HG02970 (cell line): Measurements from ENCODE around the gene HBA2.
"Not testable (repeated sequence)": the region's sequence is repeated elsewhere in the genome, so short reads cannot be mapped to it uniquely, and the experiment has no call there.

Source experiments
- ATAC-seq: cut with Tn5 transposase; IDR thresholded peaks from one replicate; pipeline ENCODE4 v1.9.1; 2021; ENCODE audit warnings: mild to moderate bottlenecking, moderate library complexity, moderate number of reproducible peaks; ENCODE audit not compliant: unreplicated experiment, low FRiP score

The HBA2 gene

DNA sequence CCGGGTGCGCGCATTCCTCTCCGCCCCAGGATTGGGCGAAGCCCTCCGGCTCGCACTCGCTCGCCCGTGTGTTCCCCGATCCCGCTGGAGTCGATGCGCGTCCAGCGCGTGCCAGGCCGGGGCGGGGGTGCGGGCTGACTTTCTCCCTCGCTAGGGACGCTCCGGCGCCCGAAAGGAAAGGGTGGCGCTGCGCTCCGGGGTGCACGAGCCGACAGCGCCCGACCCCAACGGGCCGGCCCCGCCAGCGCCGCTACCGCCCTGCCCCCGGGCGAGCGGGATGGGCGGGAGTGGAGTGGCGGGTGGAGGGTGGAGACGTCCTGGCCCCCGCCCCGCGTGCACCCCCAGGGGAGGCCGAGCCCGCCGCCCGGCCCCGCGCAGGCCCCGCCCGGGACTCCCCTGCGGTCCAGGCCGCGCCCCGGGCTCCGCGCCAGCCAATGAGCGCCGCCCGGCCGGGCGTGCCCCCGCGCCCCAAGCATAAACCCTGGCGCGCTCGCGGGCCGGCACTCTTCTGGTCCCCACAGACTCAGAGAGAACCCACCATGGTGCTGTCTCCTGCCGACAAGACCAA lies at the start of gene HBA2:
Gene HBA2 (plus strand): TSS at position 503 of the 568 bp plus-strand sequence. CDS start 37 bp downstream, at position 540.
- ATAC-seq, result not testable (repeated sequence)

DNA sequence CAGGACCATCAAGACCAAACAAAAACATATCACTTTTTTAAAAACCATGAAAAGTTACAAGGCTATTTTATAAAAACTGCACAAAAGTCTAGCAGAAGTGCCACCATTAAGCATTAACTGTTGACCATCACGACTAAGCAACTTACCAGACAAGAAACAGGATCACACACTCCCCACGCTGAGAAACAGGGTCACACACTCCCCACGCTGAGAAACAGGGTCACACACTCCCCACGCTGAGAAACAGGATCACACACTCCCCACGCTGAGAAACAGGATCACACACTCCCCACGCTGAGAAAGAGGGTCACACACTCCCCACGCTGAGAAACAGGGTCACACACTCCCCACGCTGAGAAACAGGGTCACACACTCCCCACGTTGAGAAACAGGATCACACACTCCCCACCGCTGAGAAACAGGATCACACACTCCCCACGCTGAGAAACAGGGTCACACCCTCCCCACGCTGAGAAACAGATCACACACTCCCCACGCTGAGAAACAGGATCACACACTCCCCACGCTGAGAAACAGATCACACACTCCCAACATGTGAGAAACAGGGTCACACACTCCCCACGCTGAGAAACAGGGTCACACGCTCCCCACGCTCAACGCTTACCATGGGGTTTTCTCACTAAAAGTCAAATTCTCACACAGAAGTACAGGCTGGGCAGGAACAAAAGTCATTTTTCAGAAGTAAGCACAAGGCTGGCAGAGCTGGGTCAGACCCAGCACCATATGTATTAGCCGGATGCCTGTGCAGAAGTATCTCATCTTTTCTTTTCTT lies 48.9 kb upstream of the HBA2 start:
- ATAC-seq, result not testable (repeated sequence)

DNA sequence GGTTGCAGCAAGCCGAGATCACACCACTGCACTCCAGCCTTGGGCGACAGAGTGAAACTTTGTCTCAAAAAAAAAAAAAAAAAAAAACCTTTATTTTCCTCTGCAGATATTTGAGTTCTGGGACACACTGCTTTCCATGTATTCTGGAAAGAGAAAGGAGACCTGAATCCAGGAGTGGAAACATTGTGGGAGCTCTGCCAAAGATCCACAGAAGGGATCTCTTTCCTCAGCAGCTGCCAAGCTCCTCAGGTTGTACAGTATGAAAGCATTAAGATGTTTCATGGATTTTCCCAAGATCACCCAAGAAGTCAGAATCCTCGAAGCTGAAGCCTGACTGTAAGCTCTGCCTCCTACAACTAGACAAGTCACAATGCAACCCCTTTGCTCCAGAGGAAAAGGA lies 47.7 kb upstream of the HBA2 start:
- ATAC-seq, result no peak

DNA sequence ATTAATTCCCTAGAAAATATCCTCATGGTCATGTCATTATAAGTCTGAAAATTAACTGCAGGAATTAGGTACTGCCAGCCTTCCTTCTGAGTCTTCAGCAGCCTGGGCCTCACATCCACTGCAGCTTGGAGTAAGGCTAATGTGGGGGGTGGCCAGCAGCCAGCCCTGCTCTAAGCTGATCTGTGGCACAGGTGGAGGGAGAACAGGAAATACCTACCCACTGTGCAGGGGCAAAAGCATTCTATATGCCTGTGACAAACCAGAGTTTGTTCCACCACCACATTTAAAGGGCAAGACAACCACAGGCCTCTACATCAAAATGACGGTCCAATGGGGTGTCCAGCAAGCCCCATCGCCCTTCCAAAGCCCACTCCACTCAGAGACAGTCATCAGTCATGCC lies 43.6 kb upstream of the HBA2 start:
- no peak for ATAC-seq

DNA sequence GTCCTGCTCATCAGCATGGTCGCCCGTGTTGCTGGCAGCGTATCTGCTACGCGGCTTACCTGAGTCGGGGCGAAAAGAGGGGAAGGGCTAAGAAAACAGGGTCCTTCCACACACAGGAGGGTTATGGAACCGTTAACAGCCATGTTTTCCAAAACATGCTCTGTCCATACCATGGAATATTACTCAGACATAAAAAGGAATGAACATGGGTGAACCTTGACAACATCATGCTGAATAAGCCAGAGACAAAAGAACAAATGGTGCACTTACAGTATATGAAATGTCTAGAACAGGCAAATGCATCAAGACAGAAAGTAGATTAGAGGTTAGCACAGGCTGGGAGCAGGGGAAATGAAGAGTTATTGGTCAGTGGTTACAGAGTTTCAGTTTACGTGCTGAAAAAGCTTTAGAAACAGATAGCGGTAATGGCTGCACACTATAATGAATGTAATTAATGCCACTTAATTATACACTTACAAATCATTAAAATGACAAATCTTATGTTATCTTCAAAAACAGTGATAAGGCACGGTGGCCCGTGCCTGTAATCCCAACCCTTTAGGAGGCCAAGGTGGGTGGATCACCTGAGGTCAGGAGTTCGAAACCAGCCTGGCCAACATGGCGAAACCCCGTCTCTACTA lies 42.0 kb upstream of the HBA2 start:
- ATAC-seq, result no peak

DNA sequence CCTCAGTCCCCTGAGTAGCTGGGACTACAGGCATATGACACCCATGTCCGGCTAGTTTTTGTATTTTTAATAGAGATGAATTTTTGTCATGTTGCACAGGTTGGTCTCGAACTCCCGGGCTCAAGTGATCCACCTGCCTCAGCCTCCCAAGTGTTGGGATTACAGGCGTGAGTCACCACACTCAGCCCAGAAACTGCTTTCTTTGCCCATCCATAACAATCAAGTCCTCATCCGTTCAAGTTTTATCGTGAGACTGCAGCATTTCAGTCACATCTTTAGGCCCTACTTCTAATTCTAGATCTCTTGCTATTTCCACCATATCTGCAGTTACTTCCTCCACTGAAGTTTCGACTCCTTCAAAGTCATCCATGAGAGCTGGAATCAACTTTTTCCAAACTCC lies 40.6 kb upstream of the HBA2 start:
- no peak for ATAC-seq

DNA sequence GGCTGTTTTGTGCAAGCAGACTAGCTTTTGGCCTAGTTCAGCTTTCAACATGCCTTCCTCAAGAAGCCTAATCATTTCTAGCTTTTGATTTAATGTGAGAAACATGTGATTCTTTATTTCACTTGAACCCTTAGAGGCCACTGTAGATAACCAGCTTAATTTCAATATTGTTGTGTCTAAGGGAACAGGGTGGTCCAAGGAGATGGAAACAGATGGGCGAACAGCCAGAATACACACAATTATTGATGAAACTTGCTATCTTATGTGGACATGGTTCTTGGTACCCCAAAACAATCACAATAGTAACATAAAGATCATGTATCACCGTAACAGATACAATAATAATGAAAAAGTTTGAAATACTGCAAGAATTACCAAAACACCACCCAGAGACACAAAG lies 39.0 kb upstream of the HBA2 start:
- ATAC-seq, result no peak

DNA sequence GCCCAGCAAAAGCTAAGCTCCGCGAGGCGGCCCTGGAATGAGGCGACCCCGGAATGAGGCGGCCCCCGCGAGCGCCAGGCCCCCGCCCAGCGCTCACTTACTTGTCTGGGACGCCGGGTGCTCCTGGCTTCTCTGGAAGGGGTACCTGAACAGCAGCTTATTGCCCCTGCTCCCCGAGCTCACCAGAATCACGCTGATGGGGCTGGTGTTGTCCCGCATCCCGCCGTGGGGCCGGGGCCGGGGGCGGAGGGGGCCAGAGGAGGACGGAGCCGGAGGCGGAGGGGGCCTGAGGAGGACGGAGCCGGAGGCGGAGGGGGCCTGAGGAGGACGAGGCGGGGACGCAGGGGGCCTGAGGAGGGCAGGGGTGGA lies 34.6 kb upstream of the HBA2 start:
- no peak for ATAC-seq

DNA sequence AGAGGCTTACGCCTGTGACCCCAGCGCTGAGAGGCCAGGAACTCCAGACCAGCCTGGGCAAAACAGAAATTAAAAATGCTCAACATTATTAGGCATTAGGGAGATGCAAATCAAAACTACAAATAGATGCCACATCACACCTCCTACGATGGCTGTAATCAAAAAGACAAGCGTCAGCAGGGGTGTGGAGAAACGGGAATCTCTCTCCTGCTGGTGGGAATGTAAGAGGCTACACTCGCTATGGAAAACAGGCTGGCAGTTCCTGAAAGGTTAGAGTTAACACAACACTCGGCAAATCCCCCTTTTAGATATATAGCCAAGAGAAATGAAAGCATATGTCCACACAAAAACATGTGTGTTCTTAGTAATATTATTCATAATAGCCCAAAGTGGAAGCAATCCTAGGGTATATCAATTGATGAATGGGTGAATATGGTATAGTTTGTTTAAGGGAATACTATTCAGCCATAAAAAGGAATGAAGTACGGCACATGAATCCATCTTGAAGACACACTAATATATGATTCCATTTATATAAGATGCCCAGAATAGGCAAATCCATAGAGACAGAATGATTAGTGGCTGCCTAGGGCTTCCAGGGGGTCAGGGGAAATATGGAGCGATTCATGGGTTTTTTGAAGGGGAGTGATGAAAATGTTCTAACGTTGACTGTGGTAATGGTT lies 32.4 kb upstream of the HBA2 start:
- no peak for ATAC-seq

DNA sequence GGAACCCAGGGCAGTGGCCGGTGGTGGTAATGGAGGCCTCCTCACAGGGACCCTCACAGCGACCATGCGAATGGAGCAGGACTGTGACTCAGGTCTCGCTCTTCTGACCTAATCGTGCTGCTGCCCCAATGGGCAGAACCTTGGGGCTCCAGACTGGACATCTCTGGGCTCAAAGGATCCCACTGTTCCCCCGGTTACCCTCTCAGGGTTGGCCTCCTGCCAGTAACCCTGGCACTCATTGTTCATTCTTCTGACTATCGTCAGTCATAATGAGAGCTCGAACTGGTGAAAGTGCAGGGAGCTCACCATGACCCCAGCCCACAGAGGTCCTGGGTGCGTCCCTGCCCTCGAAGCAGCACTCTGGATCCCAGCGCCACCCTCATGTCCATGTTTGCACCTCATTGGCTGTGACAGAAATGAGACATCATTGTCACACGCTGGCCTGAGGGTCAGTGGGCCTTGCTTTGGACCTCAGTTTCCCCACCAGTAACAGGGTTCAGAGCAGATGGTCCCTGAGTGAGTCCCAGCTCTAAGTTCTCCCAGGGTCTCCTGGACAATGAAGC lies 30.2 kb upstream of the HBA2 start:
- no peak for ATAC-seq

DNA sequence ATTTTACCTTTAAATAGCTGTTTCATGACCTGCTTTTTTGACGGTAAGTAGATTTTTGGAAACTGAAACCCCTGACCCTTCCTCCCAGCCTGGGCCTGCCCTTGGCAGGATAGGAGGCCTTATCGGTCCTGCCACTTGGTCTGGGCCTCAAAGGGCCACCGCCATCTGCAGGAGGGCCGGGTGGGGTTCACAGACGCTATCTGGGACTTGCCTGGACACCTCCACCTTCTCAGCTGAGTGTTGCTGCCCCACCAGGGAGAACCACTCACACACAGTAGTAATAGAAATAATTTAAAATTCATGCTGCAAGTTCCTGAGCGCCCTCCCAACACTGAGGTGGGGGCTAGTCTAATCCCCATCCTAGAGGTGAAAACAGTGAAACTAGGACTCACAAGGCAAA lies 29.6 kb upstream of the HBA2 start:
- no peak for ATAC-seq

DNA sequence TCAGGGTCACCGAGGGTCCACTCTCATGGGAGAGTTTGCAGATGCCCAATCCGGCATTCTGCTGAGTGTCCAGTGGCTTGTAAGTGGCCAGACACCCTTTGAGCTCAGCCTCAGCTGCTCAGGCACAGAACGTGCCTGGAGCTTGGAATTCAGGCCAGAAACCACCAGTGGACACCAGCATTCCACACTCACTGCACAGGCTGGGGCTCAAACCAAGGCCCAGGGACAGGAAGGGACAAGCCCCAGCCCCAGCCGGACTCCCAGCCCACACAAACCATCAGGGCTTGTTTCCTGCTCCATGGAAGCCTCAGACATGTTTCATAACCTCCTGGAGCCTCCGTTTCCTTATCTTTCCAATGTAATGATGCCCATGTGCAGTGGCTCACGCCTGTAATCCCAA lies 29.2 kb upstream of the HBA2 start:
- ATAC-seq, result no peak

DNA sequence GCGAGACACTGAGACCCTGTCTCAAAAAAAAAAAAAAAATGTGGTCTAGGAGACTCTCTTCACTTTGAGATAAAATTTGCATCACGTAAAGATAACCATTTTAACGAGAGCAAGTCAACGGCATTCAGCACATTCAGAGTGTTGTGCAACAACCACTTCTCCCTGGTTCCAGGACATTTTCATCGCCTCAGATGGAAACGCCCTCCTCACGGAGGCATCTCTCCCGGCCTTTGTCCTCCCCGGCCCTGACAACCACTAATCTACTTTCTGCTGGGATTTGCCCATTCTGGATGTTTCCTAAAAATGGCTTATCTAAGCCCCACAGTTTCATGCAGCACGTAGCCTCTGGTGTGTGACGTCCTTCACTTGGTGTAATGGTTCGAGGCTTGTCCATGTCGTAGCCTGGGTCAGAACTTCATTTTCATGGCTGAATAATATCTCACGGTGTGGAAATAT lies 27.9 kb upstream of the HBA2 start:
- no peak for ATAC-seq

DNA sequence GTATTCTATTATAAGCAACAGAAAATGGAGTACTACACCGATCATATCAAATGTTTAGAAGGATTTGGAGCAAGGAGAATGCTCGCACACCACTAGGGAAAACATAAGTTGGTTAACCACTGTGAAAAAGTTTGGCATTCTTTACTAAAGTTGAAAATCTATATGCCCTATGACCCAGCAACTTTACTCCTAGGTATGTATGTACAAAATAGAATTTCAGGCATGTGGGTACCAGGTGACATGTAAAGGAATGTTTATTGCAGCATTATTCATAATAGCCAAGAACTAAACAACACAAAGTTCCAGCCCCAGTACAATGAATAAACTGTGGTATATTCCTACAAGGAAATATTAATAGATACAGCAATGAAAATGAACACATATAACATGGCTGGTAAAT lies 26.0 kb upstream of the HBA2 start:
- no peak for ATAC-seq

DNA sequence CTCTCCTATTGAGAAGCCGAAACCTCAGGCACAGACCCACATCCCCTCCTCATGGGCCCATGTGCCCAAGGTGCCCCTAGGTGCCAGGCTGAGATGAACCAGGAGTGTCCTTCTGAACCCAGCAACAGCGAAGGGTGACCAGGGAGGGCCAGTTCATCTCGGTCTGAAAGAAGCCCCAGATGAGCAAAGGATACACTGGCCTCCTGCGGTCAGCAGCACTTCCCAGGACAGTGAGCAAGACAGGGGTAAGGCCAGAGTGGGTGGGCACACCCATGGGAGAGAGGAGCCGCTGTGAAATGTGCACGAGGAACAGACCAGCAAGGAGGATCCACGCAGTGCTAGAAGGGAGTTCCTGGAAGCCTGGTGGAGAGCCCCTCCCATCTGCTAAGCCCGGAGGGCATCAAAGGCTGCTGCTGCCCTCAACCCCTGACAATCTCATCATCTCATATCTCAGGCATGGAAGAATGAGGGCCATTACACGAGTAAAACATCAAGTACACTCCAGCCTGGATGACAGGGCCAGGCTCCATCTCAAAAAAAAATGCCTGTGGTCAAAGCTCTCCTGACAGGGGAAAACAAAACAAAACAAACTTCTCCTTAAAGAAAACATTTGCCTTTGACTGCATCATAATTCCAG lies 23.5 kb upstream of the HBA2 start:
- no peak for ATAC-seq

DNA sequence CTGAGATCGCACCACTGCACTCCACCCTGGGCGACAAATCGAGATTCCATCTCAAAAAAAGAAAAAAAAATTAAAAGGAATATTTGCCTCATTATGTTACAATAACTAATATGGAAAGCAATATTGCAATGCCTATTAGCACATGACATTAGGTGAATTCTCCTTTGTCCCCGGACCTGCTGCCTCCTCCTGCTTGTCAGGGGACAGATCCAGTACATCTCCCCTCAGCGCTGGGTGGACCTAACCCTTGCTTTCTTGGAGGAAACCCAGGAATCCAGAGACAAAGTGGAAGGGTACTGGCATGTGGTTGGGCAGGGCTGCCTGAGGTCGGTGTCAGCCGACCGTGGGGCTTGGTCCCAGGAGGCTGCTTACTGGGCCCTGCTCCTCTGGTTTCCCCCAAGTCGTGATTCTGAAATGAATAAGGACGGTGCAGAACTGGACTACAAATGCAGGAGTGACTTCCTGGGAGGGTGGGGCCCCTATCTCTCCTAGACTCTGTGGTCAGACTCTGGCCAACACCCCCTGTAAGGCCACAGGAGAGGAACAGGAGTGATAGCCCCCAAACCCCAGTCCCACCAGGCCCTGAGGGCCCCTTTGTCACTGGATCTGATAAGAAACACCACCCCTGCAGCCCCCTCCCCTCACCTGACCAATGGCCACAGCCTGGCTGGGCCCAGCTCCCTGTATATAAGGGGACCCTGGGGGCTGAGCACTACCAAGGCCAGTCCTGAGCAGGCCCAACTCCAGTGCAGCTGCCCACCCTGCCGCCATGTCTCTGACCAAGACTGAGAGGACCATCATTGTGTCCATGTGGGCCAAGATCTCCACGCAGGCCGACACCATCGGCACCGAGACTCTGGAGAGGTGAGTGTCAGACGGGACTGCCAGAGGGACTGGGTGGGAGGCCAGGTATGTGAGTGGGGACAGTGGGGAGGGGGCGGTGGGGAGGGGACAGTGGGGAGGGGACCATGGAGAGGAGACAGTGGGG lies 20.2 kb upstream of the HBA2 start, which contains the start of gene HBZ:
Gene HBZ (plus strand): TSS at position 504 of the 988 bp plus-strand sequence. CDS start 266 bp downstream, at position 770.
- ATAC-seq, result no peak

DNA sequence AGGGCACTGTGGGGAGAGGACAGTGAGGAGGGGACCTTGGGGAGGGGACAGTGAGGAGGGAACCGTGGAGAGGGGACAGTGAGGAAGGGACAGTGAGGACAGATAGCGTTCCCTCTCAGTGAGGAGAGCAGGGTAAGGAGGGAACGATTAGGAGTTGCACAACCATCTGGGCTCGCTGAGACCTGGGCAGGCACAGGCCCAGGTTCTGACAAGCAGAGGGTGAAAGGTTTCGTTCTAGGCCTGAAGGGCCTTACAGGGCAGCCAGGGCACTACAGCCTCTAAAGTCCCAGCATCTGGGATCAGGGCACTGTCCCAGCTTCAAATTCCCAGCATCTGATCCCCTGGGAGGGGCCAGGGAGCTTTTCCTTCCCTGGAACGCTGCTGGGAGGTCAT lies 19.6 kb upstream of the HBA2 start:
- not testable (repeated sequence) for ATAC-seq

DNA sequence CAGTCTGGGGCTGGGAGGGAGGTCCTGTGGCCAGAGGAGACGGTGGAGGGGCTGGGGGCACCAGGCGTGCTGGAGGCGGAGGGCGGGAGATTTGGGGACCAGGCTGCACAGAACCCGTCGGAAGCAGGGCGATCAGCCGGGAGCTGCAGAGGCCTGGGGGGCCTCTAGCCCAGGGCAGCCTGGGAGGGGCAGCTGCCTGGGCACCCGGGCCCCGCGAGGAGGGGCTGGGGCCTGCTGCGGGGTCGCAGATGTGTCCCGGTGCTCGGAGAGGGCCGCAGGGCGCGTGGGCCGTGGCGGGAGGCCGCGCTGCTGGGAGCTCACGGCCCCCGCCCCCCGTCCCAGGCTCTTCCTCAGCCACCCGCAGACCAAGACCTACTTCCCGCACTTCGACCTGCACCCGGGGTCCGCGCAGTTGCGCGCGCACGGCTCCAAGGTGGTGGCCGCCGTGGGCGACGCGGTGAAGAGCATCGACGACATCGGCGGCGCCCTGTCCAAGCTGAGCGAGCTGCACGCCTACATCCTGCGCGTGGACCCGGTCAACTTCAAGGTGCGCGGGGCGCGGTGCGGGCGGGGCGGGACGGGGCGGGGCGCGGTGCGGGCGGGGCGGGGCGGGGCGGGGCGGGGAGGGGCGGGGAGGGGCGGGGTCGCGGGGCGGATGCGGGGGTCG lies 19.0 kb upstream of the HBA2 start:
- not testable (repeated sequence) for ATAC-seq
